Measurements from ENCODE around the gene TGFBR2.

- TF ChIP-seq CTCF (IDR thresholded peaks at IDR 0.05), result no peak
- TF ChIP-seq POLR2A (IDR thresholded peaks at IDR 0.05), result no peak
Observed at GRCh38 chr3:30618526-30618925, 12.1 kb downstream of the TGFBR2 start.
